ENCODE data around the gene PITPNC1.

Gene PITPNC1

DNA sequence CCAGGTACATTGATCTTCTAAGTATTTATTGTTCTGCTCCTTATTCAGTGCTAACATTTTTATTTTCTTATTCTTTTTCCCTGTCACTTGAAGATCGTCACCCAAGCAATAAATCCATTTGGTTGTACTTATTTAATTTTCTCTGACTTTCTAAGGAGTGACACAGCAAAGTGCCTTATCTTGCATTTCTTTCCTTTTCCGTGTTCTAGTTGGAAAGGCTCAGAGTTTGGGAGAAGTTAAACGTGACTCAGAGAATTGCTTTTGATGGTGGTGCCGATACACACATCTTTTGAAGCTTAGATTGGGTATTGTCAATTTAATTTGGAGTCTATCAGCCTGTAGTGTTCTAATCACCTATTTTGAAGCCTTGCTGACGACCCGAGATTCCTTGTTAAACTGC is 72.0 kb downstream of the PITPNC1 start:
- no peaks in the 10 kb centered on the region for H3K79me2 ChIP-seq (ENCODE audit: insufficient read depth, low read length)
- H4K20me1 ChIP-seq (ENCODE audit: insufficient read depth, low read length): no peaks in the 10 kb centered on the region
- H3K36me3 ChIP-seq (ENCODE audit: insufficient read depth, low read length): no peaks in the 10 kb centered on the region
- no peaks in the 10 kb centered on the region for H3K4me1 ChIP-seq (ENCODE audit: insufficient read depth, low read length, severe bottlenecking)
- no peak overlapping the region for H2AFZ ChIP-seq (ENCODE audit: low read length)
- H3K4me3 ChIP-seq (ENCODE audit: low read depth, low read length, poor library complexity, severe bottlenecking): no peak overlapping the region
- H3K9me2 ChIP-seq (ENCODE audit: low read depth, low read length): no peaks in the 10 kb centered on the region
- no peaks in the 10 kb centered on the region for H3K9me3 ChIP-seq (ENCODE audit: low read length)
- TF ChIP-seq EZH2 (IDR thresholded peaks at IDR 0.05; ENCODE audit: borderline replicate concordance, low read length): no peak
- TF ChIP-seq, protein P1, sequence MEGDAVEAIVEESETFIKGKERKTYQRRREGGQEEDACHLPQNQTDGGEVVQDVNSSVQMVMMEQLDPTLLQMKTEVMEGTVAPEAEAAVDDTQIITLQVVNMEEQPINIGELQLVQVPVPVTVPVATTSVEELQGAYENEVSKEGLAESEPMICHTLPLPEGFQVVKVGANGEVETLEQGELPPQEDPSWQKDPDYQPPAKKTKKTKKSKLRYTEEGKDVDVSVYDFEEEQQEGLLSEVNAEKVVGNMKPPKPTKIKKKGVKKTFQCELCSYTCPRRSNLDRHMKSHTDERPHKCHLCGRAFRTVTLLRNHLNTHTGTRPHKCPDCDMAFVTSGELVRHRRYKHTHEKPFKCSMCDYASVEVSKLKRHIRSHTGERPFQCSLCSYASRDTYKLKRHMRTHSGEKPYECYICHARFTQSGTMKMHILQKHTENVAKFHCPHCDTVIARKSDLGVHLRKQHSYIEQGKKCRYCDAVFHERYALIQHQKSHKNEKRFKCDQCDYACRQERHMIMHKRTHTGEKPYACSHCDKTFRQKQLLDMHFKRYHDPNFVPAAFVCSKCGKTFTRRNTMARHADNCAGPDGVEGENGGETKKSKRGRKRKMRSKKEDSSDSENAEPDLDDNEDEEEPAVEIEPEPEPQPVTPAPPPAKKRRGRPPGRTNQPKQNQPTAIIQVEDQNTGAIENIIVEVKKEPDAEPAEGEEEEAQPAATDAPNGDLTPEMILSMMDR (IDR thresholded peaks at IDR 0.05; ENCODE audit: low read length): no peak
- H3K27ac ChIP-seq (ENCODE audit: low read depth, low read length, poor library complexity, severe bottlenecking): no peak overlapping the region
- H3K27me3 ChIP-seq (ENCODE audit: insufficient read depth, low read length): no peaks in the 10 kb centered on the region
- no peaks in the 10 kb centered on the region for H3F3A ChIP-seq (ENCODE audit: insufficient read depth, low read length)
- H3K4me2 ChIP-seq (ENCODE audit: low read length): no peak overlapping the region
- no peak overlapping the region for H3K9ac ChIP-seq (ENCODE audit: low read length)

DNA sequence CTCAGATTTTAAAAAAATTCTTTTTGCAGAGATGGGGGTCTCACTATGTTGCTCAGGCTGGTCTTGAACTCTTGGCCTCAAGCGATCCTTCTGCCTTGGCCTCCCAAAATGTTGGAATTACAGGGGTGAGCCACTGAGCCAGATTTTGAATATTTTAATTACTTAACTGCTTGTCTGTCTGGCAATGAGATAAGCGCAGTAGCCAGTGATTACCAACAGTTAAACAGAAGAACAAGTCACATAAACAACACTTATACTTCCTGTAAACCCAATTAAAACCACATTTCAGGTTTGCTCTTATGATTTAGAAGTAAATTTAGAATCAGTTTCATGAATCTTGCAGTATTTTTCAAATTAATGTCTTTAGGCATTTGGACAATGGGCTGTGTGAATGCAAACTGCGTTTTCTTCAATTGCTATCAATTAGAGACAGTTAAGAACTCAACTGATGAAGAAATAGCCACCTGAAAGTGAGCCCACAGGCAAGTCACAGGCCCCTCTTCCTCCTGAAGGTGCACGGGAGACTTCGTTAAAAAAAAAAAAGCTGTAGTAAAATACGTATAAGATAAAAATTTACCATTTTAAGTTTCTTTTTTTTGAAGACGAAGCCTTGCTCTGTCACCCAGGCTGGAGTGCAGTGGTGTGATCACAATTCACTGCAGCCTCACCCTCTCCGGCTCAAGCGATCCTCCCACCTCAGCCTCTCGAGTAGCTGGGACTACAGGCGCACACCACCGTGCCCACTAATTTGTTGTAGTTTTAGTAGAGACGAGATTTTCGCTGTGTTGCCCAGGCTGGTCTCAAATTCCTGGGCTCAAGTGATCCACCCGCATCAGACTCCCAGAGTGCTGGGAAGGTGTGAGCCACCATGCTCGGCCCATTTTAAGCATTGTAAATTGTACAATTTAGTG is 73.0 kb downstream of the PITPNC1 start:
- no peak for TF ChIP-seq EZH2 (IDR thresholded peaks at IDR 0.05; ENCODE audit: borderline replicate concordance, low read length)
- TF ChIP-seq, protein P1 (IDR thresholded peaks at IDR 0.05; ENCODE audit: low read length): no peak
- Histone ChIP-seq H3K9me2 (ENCODE audit: low read depth, low read length) (no peaks in the 10 kb centered on the region), H3K4me2 (ENCODE audit: low read length) (no peak overlapping the region), H3K9ac (ENCODE audit: low read length) (no peak overlapping the region), H3K4me3 (ENCODE audit: low read depth, low read length, poor library complexity, severe bottlenecking) (no peak overlapping the region), H3K4me1 (ENCODE audit: insufficient read depth, low read length, severe bottlenecking) (no peaks in the 10 kb centered on the region), H3K27me3 (ENCODE audit: insufficient read depth, low read length) (no peaks in the 10 kb centered on the region), H2AFZ (ENCODE audit: low read length) (no peak overlapping the region), H3K27ac (ENCODE audit: low read depth, low read length, poor library complexity, severe bottlenecking) (no peak overlapping the region), H3K36me3 (ENCODE audit: insufficient read depth, low read length) (no peaks in the 10 kb centered on the region), H3K79me2 (ENCODE audit: insufficient read depth, low read length) (no peaks in the 10 kb centered on the region), H3F3A (ENCODE audit: insufficient read depth, low read length) (no peaks in the 10 kb centered on the region), H3K9me3 (ENCODE audit: low read length) (no peaks in the 10 kb centered on the region), H4K20me1 (ENCODE audit: insufficient read depth, low read length) (no peaks in the 10 kb centered on the region)

DNA sequence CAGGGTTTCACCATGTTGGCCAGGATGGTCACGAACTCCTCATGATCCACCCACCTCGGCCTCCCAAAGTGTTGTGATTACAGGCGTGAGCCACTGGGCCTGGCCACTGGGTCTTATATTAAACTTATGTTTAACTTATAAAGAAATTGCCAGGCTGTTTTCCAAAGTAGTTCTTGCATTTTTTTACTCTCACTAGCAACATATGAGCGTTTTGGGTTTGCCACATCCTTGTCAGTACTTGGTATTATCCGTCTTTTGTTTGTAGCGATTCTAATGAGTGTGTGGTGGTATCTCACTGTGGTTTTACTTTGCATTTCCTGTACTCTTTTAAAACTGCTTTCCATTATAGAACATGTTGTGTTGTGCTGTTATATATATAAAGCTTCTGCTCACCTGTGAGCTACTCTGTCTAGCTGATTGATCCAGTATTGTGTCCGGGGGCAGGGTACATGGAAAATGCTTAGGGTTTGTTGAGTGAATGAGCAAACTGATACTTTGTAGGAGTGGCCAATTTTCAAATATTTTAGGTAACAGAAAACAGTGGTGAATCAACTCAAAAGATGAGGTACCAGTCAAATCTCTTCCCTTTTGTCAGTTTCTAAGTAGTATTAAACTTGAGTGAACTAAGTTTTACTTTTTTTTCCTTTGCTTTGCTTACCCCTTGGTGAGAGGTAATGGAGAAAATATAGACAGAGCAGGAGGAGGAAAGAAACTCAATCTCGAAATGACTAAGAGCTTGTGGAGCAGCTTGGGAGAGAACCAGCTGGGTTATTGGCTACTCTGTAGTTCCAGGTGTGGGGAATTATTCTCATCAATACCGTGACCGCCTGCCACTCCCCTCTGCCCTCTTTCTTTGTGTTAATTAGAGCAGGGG is 75.8 kb downstream of the PITPNC1 start:
- Histone ChIP-seq H3K27ac (ENCODE audit: low read depth, low read length, poor library complexity, severe bottlenecking) (no peak overlapping the region), H3K79me2 (ENCODE audit: insufficient read depth, low read length) (no peaks in the 10 kb centered on the region), H3K36me3 (ENCODE audit: insufficient read depth, low read length) (no peaks in the 10 kb centered on the region), H2AFZ (ENCODE audit: low read length) (no peak overlapping the region), H4K20me1 (ENCODE audit: insufficient read depth, low read length) (no peaks in the 10 kb centered on the region), H3K9me2 (ENCODE audit: low read depth, low read length) (no peaks in the 10 kb centered on the region), H3K9ac (ENCODE audit: low read length) (no peak overlapping the region), H3F3A (ENCODE audit: insufficient read depth, low read length) (no peaks in the 10 kb centered on the region), H3K4me2 (ENCODE audit: low read length) (no peak overlapping the region), H3K9me3 (ENCODE audit: low read length) (no peaks in the 10 kb centered on the region), H3K4me3 (ENCODE audit: low read depth, low read length, poor library complexity, severe bottlenecking) (no peak overlapping the region), H3K27me3 (ENCODE audit: insufficient read depth, low read length) (no peaks in the 10 kb centered on the region; the same call in 1 of the 2 replicates), H3K4me1 (ENCODE audit: insufficient read depth, low read length, severe bottlenecking) (no peaks in the 10 kb centered on the region)
- TF ChIP-seq, protein P1 (IDR thresholded peaks at IDR 0.05; ENCODE audit: low read length): no peak
- no peak for TF ChIP-seq EZH2 (IDR thresholded peaks at IDR 0.05; ENCODE audit: borderline replicate concordance, low read length)

Measured in OCI-LY1 (cell line).